GM19025 (cell line): ENCODE measurements around the gene GPR52.

Source experiments
- ATAC-seq: cut with Tn5 transposase; IDR thresholded peaks from one replicate; pipeline ENCODE4 v1.9.1; 2021; ENCODE audit warnings: mild to moderate bottlenecking, low read depth, moderate library complexity; ENCODE audit not compliant: unreplicated experiment

GPR52 gene

GRCh38 chr1:174451408-174451807, 3.6 kb downstream of the GPR52 start:
- no peak for ATAC-seq

GRCh38 chr1:174465855-174466254, 18.1 kb downstream of the GPR52 start:
- no peak for ATAC-seq

- ATAC-seq: no peak
These were observed 18.8 kb downstream of the GPR52 start for GRCh38 chr1:174466607-174467006.

- ATAC-seq: no peak
These were observed 21.3 kb downstream of the GPR52 start for GRCh38 chr1:174469052-174469451.

GRCh38 chr1:174469687-174470086, 21.9 kb downstream of the GPR52 start:
- ATAC-seq: no peak

GRCh38 chr1:174479281-174479680, 31.5 kb downstream of the GPR52 start:
- ATAC-seq: no peak

GRCh38 chr1:174480324-174480723, 32.6 kb downstream of the GPR52 start:
- ATAC-seq: no peak

- no peak for ATAC-seq
These were observed 43.8 kb downstream of the GPR52 start for GRCh38 chr1:174491606-174492005.

- no peak for ATAC-seq
These were observed 49.7 kb downstream of the GPR52 start for GRCh38 chr1:174497478-174497877.
